Measurements from ENCODE around the gene UBE2G1. TPM values are rescaled to one million over a fixed set of nuclear protein-coding genes. Genes with fewer than 3 reads are reported as not detected.

UBE2G1 gene
- total and polyA plus RNA-seq, 10 of the 15 experiments (the other 5 are each of a cell fraction or from before 2014, with no cell fraction given), result 24.4 to 139 (median 77.4) TPM

DNA sequence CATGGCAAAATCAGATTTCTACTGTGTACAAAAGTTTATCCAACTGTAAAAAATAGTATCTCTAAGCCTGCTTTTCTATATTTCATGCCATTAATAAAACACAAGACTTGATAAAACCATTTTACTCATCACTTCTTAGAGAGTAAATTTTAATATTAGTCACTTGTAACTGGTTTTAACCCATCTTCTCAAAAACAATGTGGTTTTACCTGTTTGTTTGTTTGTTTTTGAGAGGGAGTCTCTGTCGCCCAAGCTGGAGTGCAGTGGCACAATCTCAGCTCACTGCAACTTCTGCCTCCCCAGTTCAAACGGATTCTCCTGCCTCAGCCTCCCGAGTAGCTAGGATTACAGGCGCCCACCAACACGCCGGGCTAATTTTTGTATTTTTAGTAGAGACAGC is 32.1 kb downstream of the UBE2G1 start:
- no peak for DNase-seq (ENCODE audit: low read depth, low spot score)
- Histone ChIP-seq H3K4me1 (ENCODE audit: control insufficient read depth, insufficient read depth, low read length) (peaks cover 33% of the 10 kb centered on the region), H3K36me3 (ENCODE audit: control insufficient read depth in 2 of 2, insufficient read depth in 2 of 2, low read length in 1 of 2) (peaks cover 1 to 8% of the 10 kb centered on the region in 2 experiments; a peak in 3 of 4 replicates), H3K4me2 (ENCODE audit: control insufficient read depth, insufficient read depth) (no peak overlapping the region), H2AFZ (ENCODE audit: control insufficient read depth, low read depth, low read length) (no peak overlapping the region), H3K27me3 (replicated peaks in 1 of 2; ENCODE audit: control insufficient read depth in 2 of 2, insufficient read depth in 2 of 2, low read length in 1 of 2) (no peaks in the 10 kb centered on the region), H4K20me1 (ENCODE audit: control insufficient read depth, insufficient read depth) (no peaks in the 10 kb centered on the region; the same call in 1 of the 2 replicates), H3K79me2 (ENCODE audit: control insufficient read depth, insufficient read depth, low read length) (peaks cover 91% of the 10 kb centered on the region), H3K4me3 (no peak overlapping the region), H3K9me3 (replicated peaks; ENCODE audit: control insufficient read depth, insufficient read depth, low read length) (no peaks in the 10 kb centered on the region; the same call in 2 of the 3 replicates), H3K27ac (ENCODE audit: control insufficient read depth, insufficient read depth) (no peak overlapping the region), H3K9ac (ENCODE audit: control insufficient read depth, insufficient read depth, low read length) (no peak overlapping the region)
- SMC1A ChIA-PET (ENCODE audit: uncharacterized antibody, unreplicated experiment), result no interaction called here
- 90% methylated on average over 6 of the region's 6 CpGs for WGBS (ENCODE audit: insufficient coverage, insufficient replicate concordance, low lambda C conversion rate, missing lambda C conversion rate)
- TF ChIP-seq POLR2AphosphoS5 (IDR thresholded peaks at IDR 0.05; ENCODE audit: low read length), result no peak
- no peak for TF ChIP-seq SUPT20H (IDR thresholded peaks at IDR 0.05; ENCODE audit: borderline replicate concordance, control insufficient read depth, low read depth, low read length)
- no peak for TF ChIP-seq KDM1A (IDR thresholded peaks at IDR 0.05; ENCODE audit: borderline replicate concordance)
- TF ChIP-seq YY1 (IDR thresholded peaks at IDR 0.05; ENCODE audit: low read depth, low read length), result no peak
- no peak for TF ChIP-seq TCF7 (IDR thresholded peaks at IDR 0.05; ENCODE audit: borderline replicate concordance)
- TF ChIP-seq, protein P1, sequence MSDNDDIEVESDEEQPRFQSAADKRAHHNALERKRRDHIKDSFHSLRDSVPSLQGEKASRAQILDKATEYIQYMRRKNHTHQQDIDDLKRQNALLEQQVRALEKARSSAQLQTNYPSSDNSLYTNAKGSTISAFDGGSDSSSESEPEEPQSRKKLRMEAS (IDR thresholded peaks at IDR 0.05; ENCODE audit: low read depth, low read length), result no peak
- in situ Hi-C loops (cut with MboI) (no loop called here), intact Hi-C loops (cut with micrococcal nuclease; ENCODE audit: unreplicated experiment) (no loop called here)
- ATAC-seq, result no peak
- CTCF ChIA-PET, result no interaction called here
- no peak for FAIRE-seq
- POLR2A ChIA-PET, result no interaction called here
- RAD21 ChIA-PET (ENCODE audit: unreplicated experiment), result no interaction called here
- no TSS peak for BruUV-seq (replicated peaks)

DNA sequence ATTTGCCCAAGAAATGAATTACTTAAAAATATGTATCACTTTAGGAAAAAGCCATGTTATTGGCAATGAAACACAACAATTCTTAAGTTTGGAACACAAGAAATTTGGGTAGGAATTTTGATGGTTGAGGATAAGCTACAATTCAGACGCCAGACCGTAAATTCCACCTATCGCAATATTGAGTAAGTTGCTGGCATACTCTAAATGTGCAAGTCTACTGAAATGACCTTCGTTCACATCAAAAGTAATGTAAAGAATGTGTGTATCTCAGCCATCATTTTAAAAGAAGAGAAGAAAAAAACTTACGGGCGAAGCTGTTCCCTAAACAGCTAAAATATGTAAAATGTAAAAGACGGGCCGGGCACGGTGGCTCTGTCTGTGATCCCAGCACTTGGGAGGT is 33.4 kb downstream of the UBE2G1 start:
- H3K9ac ChIP-seq (ENCODE audit: control insufficient read depth, insufficient read depth, low read length), result no peak overlapping the region
- CTCF ChIA-PET, result interaction anchor here (1.3 kb wide), 1 partner anchor 31 kb away, joined by 4 read pairs; no protein-coding TSS in a partner anchor
- intact Hi-C loops (cut with micrococcal nuclease; ENCODE audit: unreplicated experiment), result no loop called here

More for the DNA sequence above, 33.4 kb downstream of the UBE2G1 start:
- H3K4me1 ChIP-seq (ENCODE audit: control insufficient read depth, insufficient read depth, low read length), result peaks cover 33% of the 10 kb centered on the region
- BruUV-seq (replicated peaks), result no TSS peak
- DNase-seq (ENCODE audit: low read depth, low spot score), result no peak
- H3K9me3 ChIP-seq (replicated peaks; ENCODE audit: control insufficient read depth, insufficient read depth, low read length), result no peaks in the 10 kb centered on the region; the same call in 2 of the 3 replicates
- in situ Hi-C loops (cut with MboI), result no loop called here
- SMC1A ChIA-PET (ENCODE audit: uncharacterized antibody, unreplicated experiment), result interaction anchor here (0.6 to 2.4 kb wide), 7 partner anchors 9 to 117 kb away, joined by 3 to 6 read pairs (median 4); no protein-coding TSS in a partner anchor
- POLR2A ChIA-PET, result interaction anchor here (2.0 kb wide), 1 partner anchor 12 kb away, joined by 7 read pairs; no protein-coding TSS in a partner anchor
- H4K20me1 ChIP-seq (ENCODE audit: control insufficient read depth, insufficient read depth), result no peaks in the 10 kb centered on the region; the same call in 1 of the 2 replicates
- no peak overlapping the region for H3K27ac ChIP-seq (ENCODE audit: control insufficient read depth, insufficient read depth)
- FAIRE-seq, result no peak
- no peak for ATAC-seq
- no peak overlapping the region for H3K4me3 ChIP-seq
- RAD21 ChIA-PET (ENCODE audit: unreplicated experiment), result no interaction called here
- peaks cover 86% of the 10 kb centered on the region for H3K79me2 ChIP-seq (ENCODE audit: control insufficient read depth, insufficient read depth, low read length)
- TF ChIP-seq SIN3A (IDR thresholded peaks at IDR 0.05; ENCODE audit: low read depth, low read length), result no peak
- H3K4me2 ChIP-seq (ENCODE audit: control insufficient read depth, insufficient read depth), result no peak overlapping the region
- no peaks in the 10 kb centered on the region for H3K27me3 ChIP-seq (replicated peaks in 1 of 2; ENCODE audit: control insufficient read depth in 2 of 2, insufficient read depth in 2 of 2, low read length in 1 of 2)
- 98% methylated on average over 9 of the region's 9 CpGs for WGBS (ENCODE audit: insufficient coverage, insufficient replicate concordance, low lambda C conversion rate, missing lambda C conversion rate)
- peaks cover 0 to 8% of the 10 kb centered on the region in 2 experiments; a peak in 2 of 4 replicates for H3K36me3 ChIP-seq (ENCODE audit: control insufficient read depth in 2 of 2, insufficient read depth in 2 of 2, low read length in 1 of 2)
- no peak overlapping the region for H2AFZ ChIP-seq (ENCODE audit: control insufficient read depth, low read depth, low read length)
